ENCODE data around the gene CRYAB.

GRCh38 chr11:111922803-111923202, 11.2 kb upstream of the CRYAB start:
- TF ChIP-seq CTCF (IDR thresholded peaks at IDR 0.05; ENCODE audit: insufficient read depth, low read length) (no peak), SPI1 (IDR thresholded peaks at IDR 0.05; ENCODE audit: borderline replicate concordance, low read depth) (no peak), REST (IDR thresholded peaks at IDR 0.05; ENCODE audit: insufficient replicate concordance, low read depth) (no peak)
